GM20000 (cell line): ENCODE data around the gene GULP1.

Experiments used
- DNase-seq: peaks from one replicate; pipeline ENCODE4 v3.0.0; 2012; ENCODE audit warnings: low spot score
- TF ChIP-seq, protein P1 (sequence below): IDR thresholded peaks from 2 replicates; pipeline ENCODE4 v1.5.1; 2012; ENCODE audit warnings: mild to moderate bottlenecking, control low read depth; ENCODE audit errors: extremely low read depth, missing control alignments

Gene GULP1

DNA sequence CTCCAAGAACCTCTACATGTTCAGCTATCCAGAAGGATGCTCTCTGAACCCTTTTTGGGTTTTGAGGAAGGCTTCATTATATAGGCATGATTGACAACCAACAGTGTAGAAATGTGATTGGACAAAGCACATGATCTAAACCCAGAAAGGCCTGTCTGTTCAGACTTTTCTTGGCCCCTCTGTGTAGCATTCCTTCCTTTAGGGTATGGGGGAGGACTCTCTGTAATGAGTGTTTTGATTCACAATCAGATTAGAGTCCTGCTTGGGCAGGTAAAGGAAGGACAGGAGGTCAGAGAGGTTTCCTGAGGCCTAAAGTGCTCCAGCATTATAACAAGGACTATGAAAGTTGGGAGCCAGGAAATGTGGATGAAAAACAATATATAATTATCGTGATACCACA is 13.6 kb downstream of the GULP1 start:
- DNase-seq: no peak
- TF ChIP-seq, protein P1, sequence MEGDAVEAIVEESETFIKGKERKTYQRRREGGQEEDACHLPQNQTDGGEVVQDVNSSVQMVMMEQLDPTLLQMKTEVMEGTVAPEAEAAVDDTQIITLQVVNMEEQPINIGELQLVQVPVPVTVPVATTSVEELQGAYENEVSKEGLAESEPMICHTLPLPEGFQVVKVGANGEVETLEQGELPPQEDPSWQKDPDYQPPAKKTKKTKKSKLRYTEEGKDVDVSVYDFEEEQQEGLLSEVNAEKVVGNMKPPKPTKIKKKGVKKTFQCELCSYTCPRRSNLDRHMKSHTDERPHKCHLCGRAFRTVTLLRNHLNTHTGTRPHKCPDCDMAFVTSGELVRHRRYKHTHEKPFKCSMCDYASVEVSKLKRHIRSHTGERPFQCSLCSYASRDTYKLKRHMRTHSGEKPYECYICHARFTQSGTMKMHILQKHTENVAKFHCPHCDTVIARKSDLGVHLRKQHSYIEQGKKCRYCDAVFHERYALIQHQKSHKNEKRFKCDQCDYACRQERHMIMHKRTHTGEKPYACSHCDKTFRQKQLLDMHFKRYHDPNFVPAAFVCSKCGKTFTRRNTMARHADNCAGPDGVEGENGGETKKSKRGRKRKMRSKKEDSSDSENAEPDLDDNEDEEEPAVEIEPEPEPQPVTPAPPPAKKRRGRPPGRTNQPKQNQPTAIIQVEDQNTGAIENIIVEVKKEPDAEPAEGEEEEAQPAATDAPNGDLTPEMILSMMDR: no peak

DNA sequence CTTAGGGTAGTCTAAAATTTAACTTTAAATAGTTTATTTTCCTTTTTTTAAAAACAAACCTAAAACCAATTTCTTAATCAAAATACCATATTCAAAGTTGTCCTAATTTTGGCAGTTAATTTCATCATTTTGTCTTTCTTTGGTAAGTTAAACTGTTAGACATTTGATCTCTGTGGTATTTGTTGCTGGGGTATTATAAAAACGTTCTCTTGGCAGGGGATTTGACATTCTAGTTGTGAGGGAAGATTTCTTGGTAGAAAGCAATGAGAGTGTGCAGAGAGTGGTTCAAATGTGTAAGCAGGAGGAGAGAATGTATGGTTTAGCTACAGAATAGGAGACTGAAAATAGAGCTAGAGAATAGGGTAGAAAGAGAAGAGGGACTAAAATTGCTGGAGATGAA is 14.6 kb downstream of the GULP1 start:
- TF ChIP-seq, protein P1: no peak
- no peak for DNase-seq

DNA sequence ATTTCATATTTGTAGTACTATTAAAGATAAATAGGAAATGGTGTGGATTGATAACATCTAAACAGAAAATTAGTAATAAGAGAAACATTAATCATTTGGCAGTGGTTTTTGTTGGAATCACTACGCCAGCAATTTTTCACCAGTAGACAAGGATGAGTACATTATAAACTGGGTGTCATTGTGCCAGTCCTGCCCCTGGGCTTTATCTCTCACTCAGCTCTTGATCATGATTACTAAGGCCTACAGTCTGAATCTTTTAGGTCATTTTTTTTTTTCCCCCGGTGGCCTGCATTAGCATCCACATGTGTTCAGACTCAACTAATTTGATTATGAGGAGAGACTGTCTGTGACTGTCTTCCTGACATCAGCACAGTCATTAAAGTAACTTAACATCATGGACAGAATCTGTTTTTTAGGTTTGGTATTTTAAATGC is 16.2 kb downstream of the GULP1 start:
- TF ChIP-seq, protein P1: no peak

DNA sequence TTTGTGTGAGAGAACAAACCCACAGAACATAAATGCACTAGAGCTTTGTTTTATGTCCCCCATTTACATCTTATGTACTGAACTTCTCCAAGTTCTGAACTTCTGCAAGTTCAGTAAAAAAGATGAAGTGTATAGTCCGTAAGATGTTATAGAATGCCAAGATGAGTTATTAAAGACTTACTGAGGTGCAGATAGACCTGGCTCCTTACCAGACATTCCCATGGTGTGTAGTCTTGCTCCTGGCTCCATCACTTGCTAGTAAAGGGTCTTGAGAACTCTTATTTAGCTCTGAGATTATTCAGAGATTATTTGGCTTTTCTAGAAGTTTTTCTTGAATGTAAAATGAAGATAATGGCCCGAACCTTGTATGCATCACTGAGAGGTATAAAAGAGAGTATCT is 16.8 kb downstream of the GULP1 start:
- TF ChIP-seq, protein P1: no peak
- no peak for DNase-seq

More for the DNA sequence above, 16.2 kb downstream of the GULP1 start:
- DNase-seq: no peak

DNA sequence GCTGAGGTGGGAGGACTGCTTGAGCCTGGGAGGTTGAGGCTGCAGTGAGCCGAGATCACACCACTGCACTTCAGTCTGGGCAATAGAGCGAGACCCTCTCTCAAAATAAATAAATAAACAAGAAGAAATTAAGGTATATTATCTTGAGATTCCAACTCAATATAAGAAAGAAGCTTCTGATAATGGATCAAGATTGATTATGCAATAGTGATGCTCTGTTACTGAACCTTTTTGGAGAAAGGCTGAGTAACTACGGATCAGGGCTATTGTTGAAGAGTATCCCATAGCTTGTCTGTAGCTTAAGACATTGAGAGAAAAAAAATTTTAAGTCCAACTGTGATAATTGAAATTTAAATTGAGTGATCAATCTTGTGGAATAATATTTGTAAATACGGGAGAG is 17.7 kb downstream of the GULP1 start:
- TF ChIP-seq, protein P1: no peak
- DNase-seq: no peak

DNA sequence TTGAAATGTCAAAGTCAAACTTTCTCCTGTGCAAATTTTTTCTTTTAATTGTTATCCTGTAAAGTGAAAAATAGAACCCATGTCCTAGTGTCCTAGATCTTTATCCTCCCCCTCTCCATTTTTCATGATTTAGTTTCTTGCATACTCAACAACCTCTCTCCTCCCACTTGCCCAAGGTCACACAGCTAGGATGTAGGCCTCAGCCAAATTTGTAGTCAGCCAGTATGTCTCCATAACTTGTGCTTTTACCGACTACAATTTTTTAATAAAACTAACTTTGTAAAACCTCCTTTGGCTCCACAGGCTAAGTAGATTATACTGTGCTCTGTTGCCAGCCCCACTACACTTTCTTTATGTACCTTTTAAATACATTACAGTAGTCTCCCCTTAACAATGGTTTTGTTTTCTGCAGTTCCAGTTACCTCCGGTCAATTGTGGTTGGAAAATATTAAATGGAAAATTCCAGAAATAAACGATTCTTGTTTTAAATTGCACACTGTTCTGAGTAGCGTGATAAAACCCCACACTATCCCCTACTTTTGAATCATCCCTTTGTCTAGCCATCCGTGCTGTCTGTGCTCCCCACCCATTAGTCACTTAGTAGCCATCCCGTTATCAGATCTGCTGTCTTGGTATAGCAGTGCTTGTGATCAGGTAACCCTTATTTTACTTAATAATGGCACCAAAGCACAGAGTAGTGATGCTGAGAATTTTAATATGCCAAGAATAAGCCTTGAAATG is 22.8 kb downstream of the GULP1 start:
- DNase-seq: no peak
- TF ChIP-seq, protein P1: no peak

DNA sequence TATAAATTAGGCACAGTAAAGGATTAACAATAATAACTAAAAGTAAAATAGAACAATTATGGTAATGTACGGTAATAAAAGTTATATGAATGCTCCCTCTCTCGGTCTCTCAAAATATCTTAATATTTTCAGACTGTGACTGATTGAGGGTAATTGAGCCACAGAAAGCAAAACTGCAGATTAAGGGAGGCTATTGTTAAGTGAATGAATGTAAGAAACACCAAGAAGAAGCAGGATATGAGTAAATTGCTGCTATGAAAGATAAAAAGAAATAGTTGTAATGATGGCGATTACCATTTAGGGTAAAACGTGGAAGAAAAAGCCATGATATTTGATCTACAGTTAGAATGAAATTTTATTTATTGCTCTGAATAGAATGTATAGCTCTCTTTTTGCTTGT is 24.1 kb downstream of the GULP1 start:
- no peak for DNase-seq
- TF ChIP-seq, protein P1: no peak
